Pericardium fibroblast (primary cell): ENCODE data around the gene MTHFD2L. TPM values are rescaled to one million over a fixed set of nuclear protein-coding genes. Genes with fewer than 3 reads are reported as not detected.

Experiments used
- total RNA-seq: library from RNA; depleted of rRNA; stranded (reverse); fragments of >200 nt; gene quantifications from 2 replicates; pipeline ENCODE4 v1.2.3, GENCODE V29; 2015

MTHFD2L gene
- 4.6 and 5.3 TPM in 2 replicates for total RNA-seq

DNA sequence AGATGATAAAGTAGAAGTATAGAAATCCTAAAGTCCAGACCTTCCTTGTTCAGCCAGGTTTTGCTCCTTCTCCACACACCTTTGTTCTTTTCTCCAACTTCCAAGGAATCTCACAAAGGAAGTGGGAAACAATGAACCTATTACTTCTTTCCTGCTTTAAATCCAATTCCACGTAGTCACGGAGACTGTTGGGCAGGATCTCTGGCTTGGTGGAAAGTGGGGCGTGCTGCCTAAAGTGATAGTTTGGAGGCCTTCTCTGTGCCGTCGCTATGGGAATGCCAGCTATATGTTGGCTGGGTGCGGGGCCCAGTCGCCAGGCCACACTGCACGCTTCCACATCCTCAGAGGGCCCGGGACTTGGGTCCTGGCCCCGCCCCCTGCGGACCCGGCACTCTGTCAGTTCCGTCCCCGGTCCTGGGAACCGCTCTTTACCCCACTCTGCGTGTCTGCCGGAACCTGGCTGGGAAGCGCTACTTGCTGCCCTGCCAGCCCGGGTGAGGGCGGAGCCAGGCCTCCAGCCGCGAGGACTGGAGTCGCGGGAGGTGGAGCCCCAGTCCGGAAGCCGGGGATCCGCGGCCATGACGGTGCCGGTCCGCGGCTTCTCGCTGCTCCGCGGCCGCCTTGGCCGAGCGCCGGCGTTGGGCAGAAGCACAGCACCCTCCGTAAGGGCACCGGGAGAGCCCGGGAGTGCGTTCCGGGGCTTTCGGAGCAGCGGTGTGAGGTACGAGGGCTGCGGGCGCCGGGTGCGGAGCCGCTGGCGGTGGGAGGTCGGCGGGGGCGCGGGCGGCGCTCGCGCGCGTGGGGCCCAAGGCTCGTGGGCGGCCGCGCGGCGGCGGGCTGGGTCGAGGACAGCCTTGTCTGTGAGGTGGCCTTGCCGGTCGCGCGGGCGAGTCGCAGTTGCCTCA, at the start of gene MTHFD2L:
TSS of gene MTHFD2L (plus strand) at position 558 of the 905 bp plus-strand sequence. CDS start at position 579, 21 bp downstream.

DNA sequence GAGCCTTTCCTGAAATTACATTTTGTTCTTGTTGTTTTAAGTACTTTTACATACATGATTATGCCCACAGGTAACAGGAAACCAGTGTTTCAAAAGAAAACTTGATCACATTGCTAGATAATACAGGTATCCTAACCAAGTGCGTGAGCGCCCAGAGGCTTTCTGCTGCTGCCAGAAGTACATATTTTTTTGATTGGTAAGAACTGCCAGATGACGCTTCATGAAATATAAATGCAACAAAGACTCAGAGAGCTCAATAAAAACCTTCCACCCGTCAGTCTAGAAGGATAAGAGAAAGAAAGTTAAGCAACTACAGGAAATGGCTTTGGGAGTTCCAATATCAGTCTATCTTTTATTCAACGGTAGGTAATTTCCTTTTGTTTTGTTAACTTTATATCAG, 150.3 kb downstream of the MTHFD2L start, which contains the start of gene EPGN:
TSS of gene EPGN (plus strand) at position 256 of the 400 bp plus-strand sequence. CDS start at position 320, 64 bp downstream.

Other genes with a start within 250 kb of the MTHFD2L start
- 2.6 and 7.7 TPM in 2 replicates for gene PF4, start 176.1 kb upstream of the MTHFD2L start, total RNA-seq
- not detected in 2 replicates for gene PPBP, start 169.9 kb upstream of the MTHFD2L start, total RNA-seq
- gene CXCL5, start 159.4 kb upstream of the MTHFD2L start, total RNA-seq: 8.9 and 11.6 TPM in 2 replicates
- gene CXCL3, start 119.4 kb upstream of the MTHFD2L start, total RNA-seq: 4.9 and 7.8 TPM in 2 replicates
- gene CXCL2, start 58.9 kb upstream of the MTHFD2L start, total RNA-seq: 20.9 and 50.6 TPM in 2 replicates
- gene EPGN, start 150.4 kb downstream of the MTHFD2L start, total RNA-seq: 0.70 TPM in 1 of 2 replicates, not detected in the other
- gene EREG, start 207.0 kb downstream of the MTHFD2L start, total RNA-seq: under 0.01 and 0.12 TPM in 2 replicates